ENCODE measurements around the gene CMTM2.
A peak's percentile ranks its signal among the peaks of the same experiment; 100 is the strongest.
"Not testable (repeated sequence)": the region's sequence is repeated elsewhere in the genome, so short reads cannot be mapped to it uniquely, and the experiment has no call there.

The CMTM2 gene

DNA sequence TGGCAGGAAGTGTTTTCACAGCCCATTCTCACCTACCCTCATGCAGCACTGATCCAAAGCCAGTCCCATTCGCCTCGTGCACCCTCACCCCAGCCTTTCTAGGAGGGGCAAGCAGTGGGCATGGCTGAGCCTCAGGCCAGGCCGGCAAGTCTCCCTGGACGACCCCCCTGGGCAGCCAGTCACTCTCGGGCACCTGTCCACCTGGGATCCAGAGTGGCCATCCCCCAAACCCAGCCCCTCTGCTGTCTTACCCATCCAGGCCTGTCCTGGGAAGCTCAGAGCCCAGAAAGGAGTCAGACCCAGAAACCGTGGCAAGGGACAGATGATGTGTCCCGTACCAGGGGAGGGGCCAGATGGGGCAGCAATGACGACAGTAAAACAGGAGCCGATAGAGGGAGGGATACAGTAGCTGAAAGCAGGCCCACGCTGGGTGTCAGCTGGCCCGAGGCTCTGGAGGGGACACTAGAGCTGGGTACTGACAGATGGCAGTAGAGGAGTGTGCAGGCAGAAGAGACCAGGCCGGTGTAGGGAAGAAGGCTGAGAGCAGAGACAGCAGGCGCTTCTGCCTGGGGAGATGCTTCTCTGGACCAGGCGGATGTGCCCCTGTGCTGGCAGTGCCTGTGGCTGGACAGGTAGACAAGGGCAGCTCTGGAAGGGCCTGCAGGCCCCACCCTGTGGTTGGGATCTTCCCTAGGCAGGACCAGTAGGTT, 31.0 kb downstream of the CMTM2 start:
- DNase-seq = peak; percentile 97 to 99

DNA sequence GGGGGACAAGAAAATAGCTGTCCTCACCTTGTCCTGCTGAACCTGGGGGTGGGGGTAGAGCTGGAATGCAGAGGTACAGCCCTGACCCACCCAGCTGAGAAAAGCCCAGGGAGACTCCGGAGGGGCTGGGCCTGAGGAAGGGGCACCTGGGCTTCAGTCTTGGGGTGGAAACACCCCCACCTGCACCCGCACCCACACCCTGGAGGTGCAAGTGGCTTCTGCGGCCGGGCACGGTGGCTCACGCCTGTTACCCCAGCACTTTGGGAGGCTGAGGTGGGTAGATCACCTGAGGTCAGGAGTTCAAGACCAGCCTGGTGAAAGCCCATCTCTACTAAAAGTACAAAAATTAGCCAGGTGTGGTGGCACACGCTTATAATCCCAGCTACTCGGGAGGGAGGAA, 32.6 kb downstream of the CMTM2 start:
- not testable (repeated sequence) for DNase-seq

DNA sequence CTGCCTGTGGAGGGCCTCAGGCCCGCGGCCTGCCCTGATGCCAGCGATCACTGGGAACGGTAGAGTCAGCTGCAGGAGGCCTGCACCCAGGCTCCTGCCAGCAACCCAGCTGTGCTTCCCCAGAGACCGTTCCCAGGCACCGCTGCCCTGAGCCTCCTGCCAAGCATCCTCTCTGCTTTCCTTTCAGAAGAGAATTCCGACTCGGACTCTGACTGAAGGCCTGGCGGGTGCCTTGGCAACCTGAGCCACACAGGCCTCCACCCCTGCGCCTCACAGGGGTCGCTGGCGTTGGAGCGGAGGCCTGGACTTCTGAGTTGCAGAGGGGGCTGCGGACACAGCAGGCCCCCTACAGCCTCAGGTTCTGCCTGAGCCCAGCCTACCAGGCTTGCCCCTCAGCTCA, 33.2 kb downstream of the CMTM2 start:
- DNase-seq = no peak

DNA sequence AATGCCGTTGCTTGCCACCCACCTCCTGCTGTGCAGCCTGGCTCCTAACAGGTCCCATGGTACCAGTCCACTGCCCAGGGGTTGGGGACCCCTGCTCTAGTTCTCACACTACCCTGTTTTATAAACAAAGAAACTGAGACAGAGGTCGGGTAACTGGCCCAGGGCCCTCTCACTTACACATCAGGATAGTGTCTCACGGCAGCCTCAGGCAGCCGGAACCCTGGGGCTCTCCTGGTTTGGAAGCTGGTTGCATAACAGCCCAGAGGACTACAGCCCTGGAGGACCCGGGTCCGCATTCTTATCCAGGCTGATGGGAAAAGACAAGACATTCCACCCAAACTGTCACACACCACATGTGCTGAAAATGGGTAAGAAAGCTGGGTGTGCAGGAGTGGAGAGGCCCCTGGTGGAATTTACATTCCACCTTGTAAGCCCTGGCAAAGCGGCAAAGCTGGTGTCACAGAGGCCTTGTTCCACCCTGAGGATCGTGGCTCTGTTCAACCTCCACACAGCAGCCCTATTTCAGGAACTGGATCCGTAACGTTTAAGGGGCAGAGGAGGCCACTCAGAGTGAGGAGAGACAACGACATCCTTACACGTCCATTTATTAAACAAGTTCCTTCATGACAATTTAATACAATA, 35.0 kb downstream of the CMTM2 start:
- DNase-seq = no peak

DNA sequence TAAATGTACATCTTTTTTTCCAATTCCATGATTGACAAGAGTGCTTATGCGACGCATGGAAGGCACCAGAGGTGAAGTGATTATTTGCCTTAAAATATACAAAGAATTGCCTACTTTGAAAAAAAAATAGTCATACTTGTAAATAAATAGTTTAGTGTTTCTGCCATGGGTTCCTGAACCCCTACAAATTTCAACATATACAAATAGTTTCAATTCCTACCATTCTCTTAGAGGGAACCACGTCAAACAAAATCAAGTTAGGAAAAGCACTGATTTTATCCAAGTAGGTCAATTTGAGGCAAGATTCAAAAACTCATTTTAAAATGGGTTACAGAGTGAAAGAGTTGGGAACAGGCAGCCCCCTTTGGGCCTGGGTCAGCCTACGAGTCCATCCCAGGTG, 36.9 kb downstream of the CMTM2 start:
- DNase-seq = no peak

DNA sequence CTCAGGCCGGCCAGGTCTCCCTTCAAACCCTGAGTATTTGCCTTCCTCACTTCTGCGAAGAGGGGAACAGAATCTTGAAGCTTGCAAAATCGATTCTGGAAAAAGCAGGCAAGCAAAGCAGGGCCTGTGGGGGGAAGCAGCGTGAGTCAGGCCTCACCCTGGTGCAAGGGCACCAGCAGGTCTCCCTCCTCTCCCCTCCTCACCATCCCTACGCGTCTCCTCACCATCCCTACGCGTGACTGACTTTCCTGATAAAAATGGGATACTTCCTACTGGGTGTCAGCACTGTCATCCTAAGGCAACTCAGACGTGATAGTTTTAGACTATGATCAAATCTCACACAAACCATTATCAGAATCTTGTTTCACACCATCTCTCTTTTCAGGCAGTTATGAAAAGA, 37.3 kb downstream of the CMTM2 start:
- no peak for DNase-seq

DNA sequence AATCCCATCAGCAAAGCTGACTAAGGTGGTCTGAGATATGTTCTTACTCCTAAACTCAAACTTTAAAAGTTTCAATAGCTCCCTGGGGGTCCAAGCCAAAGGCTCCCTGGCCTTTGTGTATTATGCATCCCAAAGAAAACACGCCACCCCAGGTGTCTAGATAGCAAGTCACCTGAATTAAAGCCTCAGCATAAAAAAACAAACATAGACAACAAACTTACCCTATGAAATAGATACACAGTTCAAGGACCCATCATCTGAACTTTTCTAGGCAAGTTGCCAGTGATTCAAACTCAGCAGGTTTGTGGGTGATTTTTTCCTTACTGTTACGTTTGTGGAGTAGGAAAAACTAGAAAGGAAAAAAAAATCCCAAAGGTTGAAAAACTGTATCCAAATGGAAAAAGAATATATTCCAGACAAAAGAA, 37.8 kb downstream of the CMTM2 start:
- no peak for DNase-seq

DNA sequence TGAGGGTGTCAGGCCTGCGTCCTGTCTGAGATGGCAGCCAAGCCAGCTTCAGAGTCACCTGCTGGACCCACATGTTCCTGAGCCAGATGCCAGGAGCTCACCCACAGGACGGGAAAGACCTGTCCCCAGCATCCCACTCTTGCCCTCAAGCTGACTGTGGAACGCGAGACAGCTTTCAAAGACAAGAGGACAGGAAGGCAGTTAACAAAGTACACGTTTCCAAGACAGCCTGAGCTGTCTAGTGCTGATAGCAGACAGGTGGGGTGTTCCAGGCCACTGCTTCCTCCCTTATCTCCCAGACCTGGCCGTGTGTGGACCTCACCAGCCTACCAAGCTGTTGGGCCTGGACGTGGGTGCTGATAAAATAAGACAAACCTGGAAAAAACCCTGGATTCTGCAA, 38.5 kb downstream of the CMTM2 start:
- DNase-seq = no peak

DNA sequence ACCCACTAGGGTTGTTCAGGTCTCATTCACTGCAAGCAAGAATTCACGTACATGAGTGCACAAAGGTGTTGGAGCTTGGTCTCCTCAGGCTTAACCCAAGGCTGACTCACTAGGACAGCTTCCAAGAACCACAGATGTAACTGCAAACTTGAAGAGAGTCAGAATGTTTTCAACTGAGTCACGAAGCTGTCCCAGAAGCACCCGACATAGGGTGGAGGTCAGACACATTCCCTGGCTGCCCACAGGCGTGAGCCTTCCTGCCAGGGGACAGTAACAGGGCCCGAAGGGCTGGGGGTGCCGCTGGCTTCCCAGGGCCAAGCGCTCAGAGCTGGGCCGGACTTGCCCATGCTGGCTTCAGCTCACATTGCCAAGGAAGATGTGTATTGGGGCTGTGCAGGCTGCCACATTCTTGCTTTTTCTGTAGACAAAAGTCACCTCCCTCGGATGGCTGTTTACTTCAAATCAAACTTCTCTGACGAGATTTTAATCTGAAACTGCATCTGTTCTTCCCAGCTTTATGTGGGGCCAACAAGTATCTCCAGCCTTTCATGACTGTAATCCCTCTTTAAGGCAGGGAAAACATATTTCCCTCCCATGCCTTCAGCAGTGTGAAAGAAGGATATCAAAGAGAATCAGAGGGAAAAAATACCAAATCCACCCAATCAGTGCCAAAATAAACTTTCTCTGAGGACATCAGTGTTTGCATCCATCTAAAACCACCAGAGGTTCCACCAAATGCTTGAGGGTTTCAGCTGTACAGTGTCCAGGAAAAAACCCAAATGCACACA, 39.5 kb downstream of the CMTM2 start:
- DNase-seq = peak in 1 of 2 experiments; percentile 51

DNA sequence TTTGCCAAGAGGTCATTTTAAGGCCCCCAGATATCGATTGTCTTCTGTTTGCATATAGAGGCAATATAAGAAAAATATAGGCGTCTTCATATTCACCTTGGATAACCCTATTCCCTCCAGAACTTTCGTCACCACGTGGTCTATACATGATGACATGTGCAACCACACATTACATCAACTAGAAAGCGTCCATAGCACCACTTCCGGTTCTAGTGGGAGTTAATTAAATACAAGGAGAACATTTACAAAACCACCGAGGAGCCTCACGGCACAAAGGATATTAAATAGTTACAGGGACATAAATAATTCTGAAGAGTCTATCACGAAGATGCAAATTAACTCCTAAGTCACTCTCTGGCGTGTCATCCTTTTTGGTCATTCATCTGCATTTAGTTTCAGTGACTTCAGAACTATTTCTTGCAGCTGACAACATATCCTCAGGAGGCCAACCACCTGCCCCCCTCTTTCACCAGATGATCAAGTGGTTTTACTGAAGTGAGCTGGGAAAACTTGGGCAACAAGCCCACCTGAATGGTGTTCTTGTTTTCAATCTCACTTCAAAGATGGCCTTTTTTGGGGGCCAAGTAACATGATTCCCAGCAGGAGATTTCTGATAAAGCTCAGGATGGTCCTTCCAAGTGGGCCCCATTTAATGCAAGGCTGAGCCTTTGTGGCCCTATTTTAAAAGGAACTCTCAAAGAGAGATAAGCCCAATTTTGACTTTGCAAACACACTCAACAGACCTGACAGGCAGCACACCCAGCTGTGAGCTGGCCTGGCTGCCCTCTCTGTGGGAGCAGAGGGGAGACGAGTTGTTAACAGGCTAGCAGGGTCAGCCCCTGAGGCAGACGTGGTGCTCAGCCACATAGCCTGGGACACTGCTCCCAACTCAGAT, 40.5 kb downstream of the CMTM2 start:
- DNase-seq = peak; percentile 15 to 60

DNA sequence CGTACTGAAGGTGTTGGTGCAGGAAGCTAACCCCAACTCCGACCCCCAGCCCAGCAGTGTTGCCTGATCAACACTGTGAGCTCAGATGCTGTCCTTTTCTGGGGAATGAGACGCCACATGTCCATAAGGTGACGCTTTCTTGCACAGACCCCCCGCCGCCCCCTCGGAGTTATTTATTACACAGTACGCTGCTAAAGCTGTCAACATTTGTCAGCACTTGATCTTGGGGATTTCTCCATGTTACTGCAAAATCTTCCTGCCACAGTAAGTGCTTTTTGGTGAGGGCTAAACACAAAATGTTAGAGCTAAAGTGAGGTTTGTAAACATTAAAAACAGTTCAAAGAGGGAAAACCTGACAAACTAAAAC, 41.1 kb downstream of the CMTM2 start:
- DNase-seq = peak; percentile 8 to 41

DNA sequence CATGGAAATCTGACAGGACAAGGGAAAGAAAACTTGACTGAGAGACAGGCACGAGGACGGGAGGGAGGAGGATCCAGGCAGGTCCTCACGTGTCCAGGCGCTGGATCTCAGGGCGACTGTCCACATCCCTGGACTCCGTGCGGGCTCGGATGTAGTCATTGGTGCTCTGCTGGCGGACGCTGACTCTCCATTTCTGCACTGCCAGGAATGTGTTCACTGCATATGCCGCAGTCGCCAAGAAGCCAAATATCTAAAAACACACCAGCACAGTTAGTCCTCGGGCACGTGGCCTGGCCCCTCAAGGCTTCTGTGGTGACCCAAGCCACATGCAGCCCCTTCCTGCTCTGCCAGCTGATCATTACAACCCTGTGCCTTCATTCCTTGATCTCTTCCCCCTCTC, 42.7 kb downstream of the CMTM2 start:
- DNase-seq = no peak

DNA sequence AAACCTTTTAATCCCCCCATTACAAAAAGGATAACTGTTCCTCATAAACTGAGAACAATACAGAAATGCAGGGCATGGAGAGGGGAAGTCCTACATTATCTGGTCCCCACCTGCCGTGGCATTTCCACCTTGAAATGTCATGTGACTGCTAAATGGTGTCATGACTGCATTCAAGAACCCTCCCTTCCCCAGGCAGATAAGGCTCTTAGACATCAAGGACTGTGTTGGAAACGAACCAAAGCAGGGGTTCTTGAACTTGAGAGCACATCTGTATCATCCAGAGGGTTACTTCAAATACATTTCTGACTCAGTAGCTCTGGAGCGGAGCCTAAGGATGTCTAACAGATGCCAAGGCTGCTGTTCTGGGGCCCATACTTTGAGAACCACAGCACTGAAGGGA, 43.6 kb downstream of the CMTM2 start:
- DNase-seq = no peak

DNA sequence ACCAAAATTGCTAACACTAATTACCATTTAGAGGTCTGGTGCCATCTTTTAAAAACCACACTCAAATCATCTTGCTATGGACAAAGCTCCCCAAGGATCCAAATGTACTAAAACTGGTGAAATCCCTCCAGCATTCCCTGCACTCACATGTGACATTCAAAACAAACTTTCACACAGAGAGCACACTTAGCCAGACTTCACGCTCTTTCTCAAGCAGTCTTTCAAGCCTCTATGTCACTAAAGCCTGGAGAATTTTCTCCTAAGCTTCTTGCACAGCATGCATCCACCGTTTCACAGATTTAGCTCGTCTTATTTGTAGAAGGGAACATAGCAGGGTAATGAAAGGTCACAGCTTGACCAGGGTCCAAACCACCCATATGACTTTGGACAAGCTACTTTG, 44.5 kb downstream of the CMTM2 start:
- DNase-seq = no peak

DNA sequence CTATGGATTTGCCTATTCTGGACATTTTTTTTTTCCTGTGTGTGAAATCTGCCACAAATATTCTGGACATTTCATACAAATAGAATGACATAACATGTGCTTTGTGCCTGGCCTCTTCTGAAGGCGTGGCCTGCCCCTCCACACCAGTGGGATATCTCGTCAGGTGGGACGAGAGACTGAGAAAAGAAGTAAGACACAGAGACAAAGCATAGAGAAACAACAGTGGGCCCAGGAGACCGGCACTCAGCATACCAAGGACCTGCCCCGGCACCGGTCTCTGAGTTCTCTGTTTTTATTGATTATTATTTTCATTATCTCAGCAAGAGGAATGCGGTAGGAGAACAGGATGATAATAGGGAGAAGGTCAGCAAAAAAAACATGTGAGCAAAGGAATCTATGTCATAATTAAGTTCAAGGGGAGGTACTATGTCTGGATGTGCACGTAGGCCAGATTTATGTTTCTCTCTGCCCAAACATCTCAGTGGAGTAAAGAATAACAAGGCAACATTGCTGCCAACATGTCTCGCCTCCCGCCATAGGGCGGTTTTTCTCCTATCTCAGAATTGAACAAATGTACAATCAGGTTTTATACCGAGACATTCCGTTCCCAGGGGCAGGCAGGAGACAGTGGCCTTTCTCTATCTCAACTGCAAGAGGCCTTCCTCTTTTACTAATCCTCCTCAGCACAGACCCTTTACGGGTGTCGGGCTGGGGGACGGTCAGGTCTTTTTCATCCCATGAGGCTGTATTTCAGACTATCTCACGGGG, 48.5 kb downstream of the CMTM2 start:
- DNase-seq = not testable (repeated sequence)

DNA sequence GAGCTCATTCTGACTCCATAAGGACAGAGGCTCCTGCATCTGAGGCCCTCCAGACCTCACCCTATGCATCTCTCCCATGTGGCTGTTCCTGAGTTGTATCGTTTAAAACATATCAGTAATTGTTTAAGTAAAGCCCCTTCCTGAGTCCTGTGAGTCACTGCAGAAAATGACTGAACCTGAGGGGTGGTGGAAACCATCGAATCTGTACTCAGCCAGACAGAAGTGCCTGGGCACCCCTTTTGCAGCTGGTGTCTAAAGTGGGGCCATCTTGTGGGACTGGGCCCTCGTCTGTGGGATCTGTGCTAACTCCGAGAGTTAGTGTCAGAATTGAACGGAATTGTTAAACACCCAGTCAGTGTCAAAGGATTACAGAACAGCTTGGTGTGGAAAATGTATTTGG, 50.6 kb downstream of the CMTM2 start:
- DNase-seq = no peak

DNA sequence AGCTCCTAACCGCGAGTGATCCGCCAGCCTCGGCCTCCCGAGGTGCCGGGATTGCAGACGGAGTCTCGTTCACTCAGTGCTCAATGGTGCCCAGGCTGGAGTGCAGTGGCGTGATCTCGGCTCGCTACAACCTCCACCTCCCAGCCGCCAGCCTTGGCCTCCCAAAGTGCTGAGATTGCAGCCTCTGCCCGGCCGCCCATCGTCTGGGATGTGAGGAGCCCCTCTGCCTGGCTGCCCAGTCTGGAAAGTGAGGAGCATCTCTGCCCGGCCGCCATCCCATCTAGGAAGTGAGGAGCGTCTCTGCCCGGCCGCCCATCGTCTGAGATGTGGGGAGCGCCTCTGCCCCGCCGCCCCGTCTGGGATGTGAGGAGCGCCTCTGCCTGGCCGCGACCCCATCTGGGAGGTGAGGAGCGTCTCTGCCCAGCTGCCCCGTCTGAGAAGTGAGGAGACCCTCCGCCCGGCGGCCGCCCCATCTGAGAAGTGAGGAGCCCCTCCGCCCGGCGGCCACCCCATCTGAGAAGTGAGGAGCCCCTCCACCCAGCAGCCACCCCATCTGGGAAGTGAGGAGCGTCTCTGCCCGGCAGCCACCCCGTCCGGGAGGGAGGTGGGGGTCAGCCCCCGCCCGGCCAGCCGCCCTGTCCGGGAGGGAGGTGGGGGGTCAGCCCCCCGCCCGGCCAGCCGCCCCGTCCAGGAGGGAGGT, 51.4 kb downstream of the CMTM2 start:
- DNase-seq = not testable (repeated sequence)

DNA sequence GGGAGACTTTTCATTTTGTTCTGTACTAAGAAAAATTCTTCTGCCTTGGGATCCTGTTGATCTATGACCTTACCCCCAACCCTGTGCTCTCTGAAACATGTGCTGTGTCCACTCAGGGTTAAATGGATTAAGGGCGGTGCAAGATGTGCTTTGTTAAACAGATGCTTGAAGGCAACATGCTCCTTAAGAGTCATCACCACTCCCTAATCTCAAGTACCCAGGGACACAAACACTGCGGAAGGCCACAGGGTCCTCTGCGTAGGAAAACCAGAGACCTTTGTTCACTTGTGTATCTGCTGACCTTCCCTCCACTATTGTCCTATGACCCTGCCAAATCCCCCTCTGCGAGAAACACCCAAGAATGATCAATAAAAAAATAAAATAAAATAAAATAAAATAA, 52.3 kb downstream of the CMTM2 start:
- not testable (repeated sequence) for DNase-seq

DNA sequence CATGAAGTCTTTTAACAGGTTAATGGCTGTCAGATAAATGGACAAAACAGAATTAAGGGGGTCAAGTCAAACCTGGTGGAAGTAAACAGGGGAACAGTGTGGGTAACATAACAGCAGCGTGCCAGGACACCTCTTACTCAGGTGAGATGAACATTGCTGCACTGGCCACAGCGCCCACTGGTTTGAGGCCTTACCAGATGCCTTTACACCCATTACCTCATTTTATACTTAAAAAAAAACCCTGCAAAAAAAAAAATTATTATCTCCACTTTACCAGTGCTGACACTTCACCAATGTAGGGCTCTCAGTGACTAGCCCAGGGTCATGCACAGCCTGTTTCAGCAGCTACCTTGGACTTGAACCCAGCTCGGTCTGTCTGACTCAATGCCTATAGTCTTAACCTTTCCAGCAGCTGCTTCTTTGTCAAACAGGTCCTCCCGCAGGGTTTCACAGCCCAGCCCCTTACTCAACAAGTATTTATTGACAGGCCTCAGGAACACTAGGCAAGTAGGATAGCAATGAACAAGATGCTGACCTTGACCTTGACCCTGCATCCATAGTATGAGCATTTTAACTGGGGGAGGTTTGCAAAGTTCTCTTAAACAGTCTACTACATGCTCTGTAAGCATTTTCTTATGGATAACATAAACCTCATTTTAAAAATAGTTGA, 55.4 kb downstream of the CMTM2 start:
- DNase-seq = no peak

DNA sequence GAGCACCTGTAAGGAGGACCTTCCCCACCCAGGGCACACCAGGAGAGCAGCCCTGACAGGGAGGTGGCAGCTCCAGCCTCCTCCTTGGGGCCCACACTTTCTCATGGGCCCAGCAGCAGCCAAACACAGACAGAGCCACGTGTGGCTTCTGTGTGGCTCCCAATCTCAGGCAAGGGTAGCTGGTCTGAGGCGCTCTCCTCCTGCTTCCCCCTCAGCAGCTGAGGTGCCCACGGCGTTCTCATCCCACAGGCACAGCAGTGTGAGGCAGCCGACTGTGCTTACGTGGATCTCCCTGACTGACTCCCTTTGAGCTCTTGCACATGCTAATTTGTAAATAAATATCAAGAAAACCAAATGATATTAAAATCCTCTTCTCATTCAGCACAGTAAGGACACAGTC, 56.1 kb downstream of the CMTM2 start:
- no peak for DNase-seq

DNA sequence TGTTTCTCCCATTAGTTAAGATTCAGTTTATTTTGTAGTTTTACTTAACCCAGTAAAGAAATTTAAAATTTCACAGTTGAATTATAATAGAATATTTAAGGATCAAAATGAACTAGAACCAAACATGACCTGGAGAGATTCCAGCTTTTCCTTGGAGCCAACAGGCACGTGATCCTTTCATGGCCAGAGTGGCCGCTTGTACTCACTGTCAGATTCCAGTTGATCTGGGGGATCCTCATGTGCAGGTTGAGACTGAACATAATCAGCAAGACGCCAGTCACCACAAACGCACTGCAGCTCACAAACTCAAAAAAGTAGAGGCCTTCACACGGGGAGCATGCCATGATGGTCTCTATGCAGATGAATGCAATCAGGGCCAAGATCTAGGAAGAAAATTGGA, 56.9 kb downstream of the CMTM2 start:
- DNase-seq = no peak

Data from NCI-H524 (cell line).